ENCODE results near the gene OLFM1.

The OLFM1 gene

GRCh38 chr9:135088348-135088978 lies 995 bp downstream of the OLFM1 start:
- no peaks in the 10 kb centered on the region for H3K9me3 ChIP-seq (ENCODE audit: control insufficient read depth, low read length)
- peaks cover 3% of the 10 kb centered on the region for H3K27me3 ChIP-seq (ENCODE audit: control insufficient read depth, insufficient read depth, low read length)
- no peak for TF ChIP-seq CTCF (IDR thresholded peaks at IDR 0.05)
- H3K9ac ChIP-seq: no peak overlapping the region
- no peak overlapping the region for H3K27ac ChIP-seq
- no peaks in the 10 kb centered on the region for H3K79me2 ChIP-seq
- no peaks in the 10 kb centered on the region for H3K4me1 ChIP-seq
- H3K4me3 ChIP-seq (ENCODE audit: low read depth, low read length): no peak overlapping the region
- H3K36me3 ChIP-seq (ENCODE audit: control insufficient read depth, insufficient read depth, low read length): no peaks in the 10 kb centered on the region
- no peak overlapping the region for H2AFZ ChIP-seq
- no peak overlapping the region for H3K4me2 ChIP-seq (ENCODE audit: low read length)

- Histone ChIP-seq H3K4me2 (ENCODE audit: low read length) (no peak overlapping the region), H3K4me1 (no peaks in the 10 kb centered on the region), H3K79me2 (no peaks in the 10 kb centered on the region), H3K27me3 (ENCODE audit: control insufficient read depth, insufficient read depth, low read length) (peaks cover 3% of the 10 kb centered on the region), H3K36me3 (ENCODE audit: control insufficient read depth, insufficient read depth, low read length) (no peaks in the 10 kb centered on the region), H3K4me3 (ENCODE audit: low read depth, low read length) (no peak overlapping the region), H3K9me3 (ENCODE audit: control insufficient read depth, low read length) (no peaks in the 10 kb centered on the region), H2AFZ (no peak overlapping the region), H3K27ac (no peak overlapping the region), H3K9ac (no peak overlapping the region)
- no peak for TF ChIP-seq CTCF (IDR thresholded peaks at IDR 0.05)
Observed at GRCh38 chr9:135088979-135089847, 1.7 kb downstream of the OLFM1 start.

GRCh38 chr9:135090081-135090480 lies 2.6 kb downstream of the OLFM1 start:
- no peaks in the 10 kb centered on the region for H3K9me3 ChIP-seq (ENCODE audit: control insufficient read depth, low read length)
- no peak overlapping the region for H3K27ac ChIP-seq
- H3K4me2 ChIP-seq (ENCODE audit: low read length): no peak overlapping the region
- no peak overlapping the region for H3K9ac ChIP-seq
- H3K27me3 ChIP-seq (ENCODE audit: control insufficient read depth, insufficient read depth, low read length): peaks cover 3% of the 10 kb centered on the region
- H3K36me3 ChIP-seq (ENCODE audit: control insufficient read depth, insufficient read depth, low read length): no peaks in the 10 kb centered on the region
- no peak overlapping the region for H2AFZ ChIP-seq
- no peaks in the 10 kb centered on the region for H3K79me2 ChIP-seq
- no peak overlapping the region for H3K4me3 ChIP-seq (ENCODE audit: low read depth, low read length)
- no peak for TF ChIP-seq CTCF (IDR thresholded peaks at IDR 0.05)
- H3K4me1 ChIP-seq: no peaks in the 10 kb centered on the region

GRCh38 chr9:135090547-135090946 lies 3.1 kb downstream of the OLFM1 start:
- peaks cover 3% of the 10 kb centered on the region for H3K27me3 ChIP-seq (ENCODE audit: control insufficient read depth, insufficient read depth, low read length)
- no peak for TF ChIP-seq CTCF (IDR thresholded peaks at IDR 0.05)

More at GRCh38 chr9:135090547-135090946, 3.1 kb downstream of the OLFM1 start:
- H3K4me3 ChIP-seq (ENCODE audit: low read depth, low read length): no peak overlapping the region
- H2AFZ ChIP-seq: no peak overlapping the region
- no peaks in the 10 kb centered on the region for H3K36me3 ChIP-seq (ENCODE audit: control insufficient read depth, insufficient read depth, low read length)
- H3K9me3 ChIP-seq (ENCODE audit: control insufficient read depth, low read length): no peaks in the 10 kb centered on the region
- no peaks in the 10 kb centered on the region for H3K79me2 ChIP-seq
- no peak overlapping the region for H3K4me2 ChIP-seq (ENCODE audit: low read length)
- H3K27ac ChIP-seq: no peak overlapping the region
- H3K4me1 ChIP-seq: no peaks in the 10 kb centered on the region
- no peak overlapping the region for H3K9ac ChIP-seq
